Immature natural killer cell (primary cell): ENCODE results near the gene FARP1. TPM values are rescaled to one million over a fixed set of nuclear protein-coding genes. Genes with fewer than 3 reads are reported as not detected.

Experiments
- DNase-seq, 3 donors: peaks; one replicate each; pipeline ENCODE4 v3.0.0; 2022; ENCODE audit warnings: mixed read lengths in 1 of 3
- H3K27ac Mint-ChIP-seq, 6 donors: one replicate each; pipeline ENCODE4 v1.8.0; 2020; ENCODE audit warnings: mixed read lengths in 6 of 6, mild to moderate bottlenecking in 5 of 6, inconsistent platforms in 4 of 6, moderate library complexity in 3 of 6
- H3K27me3 Mint-ChIP-seq, 3 donors: one replicate each; pipeline ENCODE4 v1.8.0; 2020 to 2021; ENCODE audit warnings: low read depth in 3 of 3, mild to moderate bottlenecking in 3 of 3, mixed read lengths in 3 of 3, moderate library complexity in 3 of 3, inconsistent platforms in 1 of 3
- H3K36me3 Mint-ChIP-seq, 3 donors: one replicate each; pipeline ENCODE4 v1.8.0; 2020; ENCODE audit warnings: mixed read lengths in 3 of 3, inconsistent platforms in 2 of 3, mild to moderate bottlenecking in 2 of 3
- H3K4me1 Mint-ChIP-seq, 2 donors: one replicate each; pipeline ENCODE4 v1.8.0; 2020; ENCODE audit warnings: inconsistent platforms in 2 of 2, mild to moderate bottlenecking in 2 of 2, mixed read lengths in 2 of 2, moderate library complexity in 1 of 2
- H3K4me3 Mint-ChIP-seq, 5 donors: one replicate each; pipeline ENCODE4 v1.8.0; 2020; ENCODE audit warnings: mild to moderate bottlenecking in 5 of 5, mixed read lengths in 5 of 5, inconsistent platforms in 3 of 5, moderate library complexity in 3 of 5
- H3K9me3 Mint-ChIP-seq, 6 donors: one replicate each; pipeline ENCODE4 v1.8.0; 2020; ENCODE audit warnings: mild to moderate bottlenecking in 6 of 6, mixed read lengths in 6 of 6, inconsistent platforms in 4 of 6, moderate library complexity in 3 of 6
- polyA plus RNA-seq, 3 donors: library from polyadenylated mRNA; unstranded; fragments of 300-500 nt; fragmentation: Illumina TruSeq; gene quantifications; one replicate each; pipeline ENCODE4 v1.2.3, GENCODE V29; 2021

FARP1 gene
- polyA plus RNA-seq, 3 donors from 2014 or later = 0.09 to 0.72 (median 0.22) TPM

GRCh38 chr13:98420554-98421175, 277.8 kb downstream of the FARP1 start:
- peaks cover 0 to 5% (median 0%) of the 10 kb centered on the region in 6 donors for H3K9me3 Mint-ChIP-seq
- H3K27ac Mint-ChIP-seq = no peak overlapping the region
- DNase-seq = no peak
- H3K36me3 Mint-ChIP-seq = no peaks in the 10 kb centered on the region
- H3K4me3 Mint-ChIP-seq = no peak overlapping the region
- no peaks in the 10 kb centered on the region for H3K4me1 Mint-ChIP-seq
- peaks cover 0 to 10% (median 3%) of the 10 kb centered on the region in 3 donors for H3K27me3 Mint-ChIP-seq

DNA sequence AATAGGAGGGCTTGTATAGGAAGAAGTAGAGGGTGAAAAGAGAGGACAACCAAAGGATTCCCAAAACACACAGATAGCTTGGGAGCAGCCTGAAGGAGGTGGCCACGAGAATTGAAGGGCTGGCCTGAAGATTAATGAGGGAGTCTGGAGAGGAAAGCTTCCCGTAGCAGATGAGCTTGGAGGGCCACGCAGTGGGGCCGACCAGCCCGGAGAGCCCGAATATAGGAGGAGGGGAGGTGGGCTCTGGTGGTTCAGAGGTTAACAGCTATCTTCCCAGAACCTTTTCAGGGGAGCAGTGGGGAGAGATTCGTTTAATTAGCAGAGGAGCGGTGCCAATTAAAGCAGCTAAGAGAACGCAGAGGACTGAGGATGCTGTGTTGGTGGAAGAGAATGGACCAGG, 279.2 kb downstream of the FARP1 start:
- Mint-ChIP-seq H3K4me1 (no peaks in the 10 kb centered on the region), H3K27ac (no peak overlapping the region), H3K9me3 (peaks cover 0 to 2% (median 0%) of the 10 kb centered on the region in 6 donors), H3K27me3 (peaks cover 0 to 8% (median 5%) of the 10 kb centered on the region in 3 donors), H3K4me3 (no peak overlapping the region), H3K36me3 (no peaks in the 10 kb centered on the region)
- no peak for DNase-seq

GRCh38 chr13:98423417-98423816, 280.5 kb downstream of the FARP1 start:
- peaks cover 0 to 5% (median 4%) of the 10 kb centered on the region in 3 donors for H3K27me3 Mint-ChIP-seq
- no peak overlapping the region for H3K4me3 Mint-ChIP-seq
- no peak overlapping the region for H3K27ac Mint-ChIP-seq
- no peak for DNase-seq
- H3K4me1 Mint-ChIP-seq = no peaks in the 10 kb centered on the region
- H3K9me3 Mint-ChIP-seq = peaks cover 0 to 1% (median 0%) of the 10 kb centered on the region in 6 donors
- no peaks in the 10 kb centered on the region for H3K36me3 Mint-ChIP-seq

DNA sequence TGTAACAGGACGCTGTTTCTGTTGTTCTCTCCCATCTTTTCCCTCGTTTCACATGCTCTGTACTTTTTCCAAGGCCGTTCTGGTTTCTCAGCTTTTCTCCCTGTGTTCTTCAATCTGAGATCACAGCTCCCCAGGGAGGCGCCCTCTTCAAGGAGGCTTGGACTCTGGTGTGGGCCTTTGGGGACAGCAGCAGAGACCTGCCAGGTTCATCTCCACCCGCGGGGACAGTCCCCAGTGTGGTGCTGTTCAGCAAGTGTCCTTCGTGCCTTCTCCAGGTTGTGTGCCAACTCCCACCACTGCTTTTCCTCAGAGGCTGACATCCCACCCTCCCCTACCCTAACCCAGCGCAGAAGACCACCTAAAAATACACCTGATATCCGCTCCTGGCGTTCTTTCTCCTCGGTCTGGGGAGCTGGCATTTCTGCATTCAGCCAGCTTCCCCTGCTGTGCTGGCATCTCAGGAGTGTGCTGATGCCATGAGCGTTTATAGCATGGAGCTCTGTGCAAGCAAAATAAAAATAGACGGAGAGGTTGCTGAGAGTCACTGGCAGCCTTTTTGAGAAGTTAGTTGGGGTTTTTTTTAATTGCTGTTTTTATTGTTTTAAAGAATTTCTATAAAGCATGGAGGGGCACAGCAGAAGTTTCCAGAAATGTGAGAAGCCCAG, 284.6 kb downstream of the FARP1 start:
- Mint-ChIP-seq H3K27ac (no peak overlapping the region), H3K4me3 (no peak overlapping the region), H3K9me3 (no peaks in the 10 kb centered on the region), H3K4me1 (no peaks in the 10 kb centered on the region), H3K36me3 (no peaks in the 10 kb centered on the region), H3K27me3 (peaks cover 0 to 6% (median 5%) of the 10 kb centered on the region in 3 donors)
- DNase-seq = no peak

DNA sequence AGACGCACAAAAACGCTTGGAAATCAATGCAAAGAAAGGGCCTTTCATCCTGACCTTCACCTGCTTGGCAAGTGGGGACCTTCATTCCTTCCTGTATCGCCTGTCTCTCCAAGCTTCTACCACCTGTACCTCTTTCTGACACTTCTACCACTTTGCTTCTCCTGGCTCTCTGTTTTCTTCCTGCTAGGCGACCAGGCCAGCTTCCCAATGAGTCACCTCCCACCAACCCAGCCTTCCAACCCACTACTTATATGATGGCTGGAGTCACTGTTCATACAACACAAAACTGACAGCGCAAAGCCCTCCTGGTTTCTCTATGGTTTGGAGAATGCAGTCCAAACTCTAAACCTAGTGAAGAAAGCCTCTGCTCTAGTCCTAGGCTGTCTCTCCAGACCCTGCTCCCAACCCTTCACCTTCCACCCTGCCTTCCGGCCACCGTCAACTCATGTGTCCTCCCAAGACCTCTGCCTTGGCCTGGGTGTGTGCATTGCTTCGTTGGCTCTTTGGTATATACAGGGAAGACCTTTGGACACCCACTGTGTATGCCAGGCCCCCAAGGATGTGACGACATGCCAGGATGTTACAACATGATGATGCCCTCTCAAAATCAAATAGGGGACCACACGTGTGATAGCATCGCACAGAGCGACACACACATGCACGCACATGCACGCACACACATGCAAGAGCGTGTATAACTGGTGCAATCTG, 285.5 kb downstream of the FARP1 start:
- Mint-ChIP-seq H3K4me1 (no peaks in the 10 kb centered on the region), H3K27ac (no peak overlapping the region), H3K27me3 (peaks cover 2 to 6% (median 5%) of the 10 kb centered on the region in 3 donors), H3K36me3 (no peaks in the 10 kb centered on the region), H3K9me3 (no peaks in the 10 kb centered on the region), H3K4me3 (no peak overlapping the region)
- no peak for DNase-seq

DNA sequence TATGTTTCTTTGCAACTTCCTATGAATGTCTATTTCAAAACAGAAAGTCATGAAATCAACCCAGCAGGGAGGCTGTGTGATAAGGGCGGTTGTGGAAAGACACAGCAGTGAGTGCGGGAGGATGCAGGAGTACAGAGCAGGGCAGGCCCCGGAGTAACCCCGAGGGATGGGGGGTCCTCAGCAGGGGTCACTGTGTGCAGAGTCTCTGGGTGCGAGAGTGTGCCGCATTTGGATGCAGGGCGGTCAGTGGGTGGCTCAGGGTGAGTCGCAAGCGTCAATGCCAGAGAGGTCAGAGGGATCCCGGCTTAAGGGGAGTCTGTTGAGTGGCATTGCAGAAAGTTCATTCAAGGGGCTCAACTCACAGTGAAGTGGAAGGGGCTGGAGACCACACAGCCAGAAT, 286.2 kb downstream of the FARP1 start:
- Mint-ChIP-seq H3K27ac (no peak overlapping the region), H3K4me3 (no peak overlapping the region), H3K4me1 (no peaks in the 10 kb centered on the region), H3K36me3 (no peaks in the 10 kb centered on the region), H3K9me3 (no peaks in the 10 kb centered on the region), H3K27me3 (peaks cover 4 to 6% (median 5%) of the 10 kb centered on the region in 3 donors)
- no peak for DNase-seq

- Mint-ChIP-seq H3K27me3 (peaks cover 4 to 6% (median 5%) of the 10 kb centered on the region in 3 donors), H3K27ac (no peak overlapping the region), H3K4me3 (no peak overlapping the region), H3K4me1 (no peaks in the 10 kb centered on the region), H3K36me3 (no peaks in the 10 kb centered on the region), H3K9me3 (no peaks in the 10 kb centered on the region)
- no peak for DNase-seq
These were observed 286.6 kb downstream of the FARP1 start for GRCh38 chr13:98429531-98429930.

- Mint-ChIP-seq H3K27me3 (peaks cover 3 to 6% (median 4%) of the 10 kb centered on the region in 3 donors), H3K36me3 (no peaks in the 10 kb centered on the region), H3K4me3 (no peak overlapping the region), H3K9me3 (no peaks in the 10 kb centered on the region), H3K4me1 (no peaks in the 10 kb centered on the region), H3K27ac (no peak overlapping the region)
- DNase-seq = no peak
These were observed 287.3 kb downstream of the FARP1 start for GRCh38 chr13:98429977-98430736.

- Mint-ChIP-seq H3K9me3 (no peaks in the 10 kb centered on the region), H3K4me1 (no peaks in the 10 kb centered on the region), H3K4me3 (no peak overlapping the region), H3K27me3 (peaks cover 2 to 7% (median 4%) of the 10 kb centered on the region in 3 donors), H3K36me3 (no peaks in the 10 kb centered on the region), H3K27ac (no peak overlapping the region)
- no peak for DNase-seq
These were observed 289.7 kb downstream of the FARP1 start for GRCh38 chr13:98432638-98433037.

GRCh38 chr13:98433654-98434053, 290.8 kb downstream of the FARP1 start:
- Mint-ChIP-seq H3K27ac (no peak overlapping the region), H3K9me3 (no peaks in the 10 kb centered on the region), H3K36me3 (no peaks in the 10 kb centered on the region), H3K27me3 (peaks cover 3 to 12% (median 4%) of the 10 kb centered on the region in 3 donors), H3K4me3 (no peak overlapping the region), H3K4me1 (no peaks in the 10 kb centered on the region)
- no peak for DNase-seq

- H3K27ac Mint-ChIP-seq = no peak overlapping the region
These were observed 291.2 kb downstream of the FARP1 start for GRCh38 chr13:98434060-98434459.

DNA sequence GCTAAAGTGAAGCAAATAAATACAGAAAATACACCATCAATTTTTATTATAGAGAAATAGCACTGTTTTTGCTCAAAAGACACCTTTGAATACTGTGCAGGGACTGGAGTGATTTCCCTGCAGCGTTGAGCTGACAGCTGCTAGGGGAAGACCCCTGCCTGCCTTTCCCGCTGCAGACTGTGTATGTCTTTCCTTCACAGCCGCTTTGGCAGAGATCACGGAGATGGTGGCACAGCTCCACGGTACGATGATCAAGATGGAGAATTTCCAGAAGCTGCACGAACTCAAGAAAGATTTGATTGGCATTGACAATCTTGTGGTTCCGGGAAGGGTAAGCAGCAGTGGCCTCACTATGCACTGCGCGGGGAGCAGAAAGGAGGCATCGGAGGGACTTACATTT, 292.5 kb downstream of the FARP1 start:
- Mint-ChIP-seq H3K27ac (no peak overlapping the region), H3K9me3 (no peaks in the 10 kb centered on the region), H3K4me3 (no peak overlapping the region), H3K27me3 (peaks cover 3 to 6% (median 4%) of the 10 kb centered on the region in 3 donors), H3K36me3 (no peaks in the 10 kb centered on the region), H3K4me1 (no peaks in the 10 kb centered on the region)
- DNase-seq = no peak

More at GRCh38 chr13:98434060-98434459, 291.2 kb downstream of the FARP1 start:
- Mint-ChIP-seq H3K4me3 (no peak overlapping the region), H3K9me3 (no peaks in the 10 kb centered on the region), H3K36me3 (no peaks in the 10 kb centered on the region), H3K27me3 (peaks cover 4 to 12% (median 5%) of the 10 kb centered on the region in 3 donors), H3K4me1 (no peaks in the 10 kb centered on the region)
- DNase-seq = no peak

GRCh38 chr13:98436233-98436910, 293.5 kb downstream of the FARP1 start:
- no peak overlapping the region for H3K4me3 Mint-ChIP-seq
- no peaks in the 10 kb centered on the region for H3K4me1 Mint-ChIP-seq
- peaks cover 3 to 6% (median 5%) of the 10 kb centered on the region in 3 donors for H3K27me3 Mint-ChIP-seq
- H3K9me3 Mint-ChIP-seq = no peaks in the 10 kb centered on the region
- DNase-seq = no peak
- H3K27ac Mint-ChIP-seq = no peak overlapping the region
- H3K36me3 Mint-ChIP-seq = no peaks in the 10 kb centered on the region
